NK-92 (cell line): Measurements from ENCODE around the gene NAA80.
"Not testable (repeated sequence)": the region's sequence is repeated elsewhere in the genome, so short reads cannot be mapped to it uniquely, and the experiment has no call there.

Experiments
- DNase-seq: peaks from one replicate; lab custom pipeline; 2025; ENCODE audit not compliant: unreplicated experiment; lab: John Stamatoyannopoulos, UW

The NAA80 gene

DNA sequence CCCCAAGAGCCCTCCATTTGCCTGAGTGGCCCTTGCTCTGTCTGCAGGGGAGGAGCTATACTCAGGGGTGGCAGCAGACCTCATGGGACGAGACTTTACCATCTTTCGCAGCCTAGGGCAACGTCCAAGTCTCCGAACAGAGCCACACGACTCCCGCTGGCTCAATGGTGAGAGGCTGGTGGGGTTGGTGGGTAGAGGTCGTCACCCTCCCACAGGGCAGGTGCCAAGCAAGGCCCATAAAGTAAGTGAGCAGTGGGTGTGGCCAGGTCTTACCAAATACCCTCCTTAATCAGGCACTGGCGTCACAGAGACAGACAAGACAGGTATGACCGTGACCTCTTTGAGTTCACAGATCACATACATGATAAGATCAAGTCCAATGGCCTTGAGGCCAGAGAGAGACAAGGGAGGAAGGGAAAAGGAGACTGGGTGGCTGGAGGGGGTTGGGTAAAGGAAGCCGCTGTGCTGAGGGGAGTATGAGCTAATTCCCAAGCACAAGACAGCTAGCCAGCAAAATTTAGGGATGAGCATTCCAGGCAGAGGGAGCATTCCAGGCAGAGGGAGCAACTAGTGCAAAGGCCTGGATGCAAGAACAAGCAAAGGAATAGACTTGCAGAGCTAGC, 27.8 kb downstream of the NAA80 start:
- DNase-seq: no peak

DNA sequence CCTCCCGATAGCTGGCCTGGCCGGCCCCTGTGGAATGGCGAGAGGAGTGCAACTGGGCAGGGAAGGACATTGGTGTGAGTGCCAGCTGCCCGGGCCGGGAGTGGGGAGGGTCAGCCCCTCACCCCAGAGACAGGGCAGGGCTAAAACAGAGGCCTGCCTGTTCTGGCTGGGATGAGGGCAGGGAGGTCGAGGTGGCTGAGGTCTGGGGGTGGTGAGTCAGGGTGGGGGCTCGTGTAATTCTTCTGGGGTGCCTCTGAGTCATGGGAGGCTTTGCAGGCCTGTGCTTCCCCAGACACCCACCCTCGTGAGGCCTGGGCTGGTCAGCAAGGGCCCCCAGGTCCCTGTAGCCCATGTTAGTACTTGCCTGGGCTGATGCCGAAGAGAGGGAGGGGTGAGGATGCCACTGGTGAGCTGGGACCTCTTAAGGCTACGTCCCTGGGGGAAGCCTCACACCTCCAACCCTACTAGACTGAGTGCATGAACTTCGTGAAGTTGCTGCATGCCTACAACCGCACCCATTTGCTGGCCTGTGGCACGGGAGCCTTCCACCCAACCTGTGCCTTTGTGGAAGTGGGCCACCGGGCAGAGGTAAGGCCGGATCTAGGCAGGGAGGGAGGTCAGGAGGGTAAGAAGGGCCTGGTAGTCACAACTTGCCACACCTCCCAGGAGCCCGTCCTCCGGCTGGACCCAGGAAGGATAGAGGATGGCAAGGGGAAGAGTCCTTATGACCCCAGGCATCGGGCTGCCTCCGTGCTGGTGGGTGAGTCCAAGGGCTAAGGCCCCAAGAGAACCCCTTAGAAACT, 28.6 kb downstream of the NAA80 start:
- DNase-seq: no peak

DNA sequence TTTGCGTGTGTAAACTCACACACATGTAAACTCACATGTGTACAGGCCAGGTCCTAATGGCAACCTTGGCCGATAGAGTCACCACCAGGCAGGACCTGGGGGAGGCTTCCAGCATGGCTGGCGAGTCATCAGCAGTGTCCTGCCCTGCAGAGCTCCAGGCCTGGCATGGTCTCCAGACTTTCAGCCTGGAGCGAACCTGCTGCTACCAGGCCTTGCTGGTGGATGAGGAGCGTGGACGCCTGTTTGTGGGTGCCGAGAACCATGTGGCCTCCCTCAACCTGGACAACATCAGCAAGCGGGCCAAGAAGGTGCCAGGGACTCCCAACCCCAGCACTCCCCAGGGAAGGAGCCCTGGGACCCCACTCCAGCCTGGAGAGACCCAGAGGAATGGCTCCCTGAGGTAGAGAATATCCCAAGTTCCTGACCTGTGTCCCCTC, 29.2 kb downstream of the NAA80 start:
- no peak for DNase-seq

DNA sequence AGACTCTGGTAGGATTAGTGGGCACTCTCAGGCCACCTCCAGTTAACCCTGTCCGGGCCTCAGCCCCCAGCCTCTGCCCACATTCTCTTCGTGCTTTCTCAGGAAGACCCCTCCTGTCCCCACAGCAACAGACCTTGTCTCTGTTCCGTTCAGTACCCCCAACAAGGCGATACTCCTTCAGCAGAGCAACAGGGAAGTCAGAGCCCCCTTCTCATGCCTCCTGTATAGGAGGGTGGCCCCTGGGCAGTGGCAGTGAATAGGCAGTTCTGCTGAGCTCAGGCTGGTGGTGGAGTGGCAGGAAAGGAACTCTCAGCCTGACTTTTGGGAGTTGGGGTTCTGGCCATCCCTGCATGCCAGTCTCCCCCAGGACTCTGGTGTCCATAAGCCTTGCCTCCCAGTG, 29.7 kb downstream of the NAA80 start:
- DNase-seq: no peak

DNA sequence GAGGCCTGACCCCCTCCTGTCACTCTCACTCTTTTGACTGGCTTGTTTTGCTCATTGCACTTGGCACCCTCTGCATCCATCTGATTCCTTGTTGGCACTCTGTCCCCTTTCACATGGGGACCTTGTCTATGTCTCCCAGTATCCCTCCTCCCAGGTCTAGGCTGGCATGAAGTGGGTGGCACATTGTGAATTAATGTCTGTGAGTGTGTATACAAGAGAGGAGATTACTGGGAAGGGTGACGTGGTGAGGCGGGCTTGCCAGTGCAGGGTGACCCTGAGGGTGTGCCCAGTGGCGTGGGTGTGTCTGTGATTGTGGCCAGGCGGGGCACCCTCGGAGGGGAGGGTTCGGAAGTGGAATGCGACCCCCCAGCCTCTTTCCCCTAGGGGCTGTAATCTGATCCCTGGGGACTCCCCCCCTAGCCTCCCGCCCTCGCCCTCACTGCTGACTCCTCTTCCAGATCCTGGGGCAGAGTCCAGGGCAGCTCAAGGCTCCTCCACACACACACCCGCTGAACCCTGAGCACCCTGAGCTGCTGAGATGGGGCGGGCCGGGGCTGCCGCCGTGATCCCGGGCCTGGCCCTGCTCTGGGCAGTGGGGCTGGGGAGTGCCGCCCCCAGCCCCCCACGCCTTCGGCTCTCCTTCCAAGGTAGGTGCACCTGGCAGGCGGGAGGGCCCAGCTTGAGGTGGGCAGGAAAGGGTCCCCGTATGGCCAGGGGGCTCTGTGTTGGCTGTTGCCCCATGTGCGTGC, 30.3 kb downstream of the NAA80 start, which contains the start of gene SEMA3B:
Gene SEMA3B (plus strand): TSS at position 445 of the 749 bp plus-strand sequence. CDS start 94 bp downstream, at position 539.
- DNase-seq: no peak

DNA sequence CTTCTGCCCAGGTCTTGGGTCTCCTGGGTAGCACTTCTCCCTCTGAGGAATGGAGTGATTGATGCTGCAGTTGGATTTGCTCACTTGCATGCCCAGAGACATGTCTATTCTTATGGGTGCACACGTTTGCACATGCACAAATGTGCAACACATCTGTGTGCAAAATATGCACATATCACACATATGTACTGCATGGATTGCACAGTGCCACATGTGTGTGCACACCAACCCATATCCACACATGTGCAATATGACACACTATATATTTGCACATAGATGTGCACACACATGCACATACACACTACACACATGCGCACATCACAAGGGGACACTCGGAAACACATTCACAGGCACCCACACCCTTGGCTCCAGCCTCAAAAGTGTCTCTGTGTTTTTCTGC, 30.9 kb downstream of the NAA80 start:
- DNase-seq: no peak

DNA sequence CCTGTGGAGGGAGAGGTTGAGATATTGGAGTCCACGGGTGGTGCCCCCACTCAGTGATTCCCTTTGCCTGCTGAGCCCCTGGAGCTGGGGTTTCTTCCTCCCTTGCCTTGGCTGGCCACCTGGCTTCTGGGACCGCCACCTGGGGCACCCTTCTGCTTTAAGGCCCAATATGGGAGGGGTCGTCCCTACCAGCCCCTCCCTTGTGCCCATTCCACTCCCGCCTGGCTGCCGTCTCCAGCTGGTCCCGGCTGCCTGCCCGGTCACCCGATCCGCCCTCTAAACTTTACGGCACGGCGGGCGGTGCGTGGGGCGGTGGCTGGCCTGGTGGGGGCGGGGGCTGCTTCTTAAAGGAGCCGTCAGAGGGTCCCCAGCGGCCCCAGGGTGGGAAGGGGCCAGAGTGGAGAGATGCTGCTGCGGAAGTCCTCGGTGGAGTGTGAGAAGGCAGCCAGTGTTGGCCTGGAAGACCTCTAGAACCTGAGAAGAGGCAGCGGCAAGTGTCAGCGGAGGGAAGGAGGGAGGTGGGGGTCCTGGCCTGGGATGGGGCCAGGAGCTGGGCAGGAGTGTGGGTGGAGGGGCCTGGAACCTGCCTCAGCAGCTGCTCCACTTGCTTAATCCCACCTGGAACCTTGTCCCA, 31.8 kb downstream of the NAA80 start:
- DNase-seq: no peak

DNA sequence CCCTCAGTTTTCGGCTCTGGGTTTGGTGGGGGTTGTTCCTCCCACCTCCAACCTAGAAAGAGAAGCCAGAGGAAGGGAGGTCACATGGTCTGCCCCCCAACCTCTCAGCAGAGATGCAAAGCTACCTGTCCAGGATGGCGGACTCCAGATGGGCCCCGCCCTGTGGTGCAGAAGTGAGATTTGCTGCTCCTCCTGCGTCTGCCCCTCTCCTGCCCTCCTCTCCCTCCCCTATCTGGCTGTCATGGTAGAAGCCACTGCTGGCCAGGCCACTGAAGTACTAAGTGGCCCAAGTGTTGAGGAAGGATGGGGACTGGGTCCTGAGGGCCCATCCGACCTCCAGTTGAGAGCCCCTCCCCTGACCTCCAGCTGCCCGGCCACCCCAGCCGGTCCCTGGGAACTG, 32.4 kb downstream of the NAA80 start:
- DNase-seq: no peak

DNA sequence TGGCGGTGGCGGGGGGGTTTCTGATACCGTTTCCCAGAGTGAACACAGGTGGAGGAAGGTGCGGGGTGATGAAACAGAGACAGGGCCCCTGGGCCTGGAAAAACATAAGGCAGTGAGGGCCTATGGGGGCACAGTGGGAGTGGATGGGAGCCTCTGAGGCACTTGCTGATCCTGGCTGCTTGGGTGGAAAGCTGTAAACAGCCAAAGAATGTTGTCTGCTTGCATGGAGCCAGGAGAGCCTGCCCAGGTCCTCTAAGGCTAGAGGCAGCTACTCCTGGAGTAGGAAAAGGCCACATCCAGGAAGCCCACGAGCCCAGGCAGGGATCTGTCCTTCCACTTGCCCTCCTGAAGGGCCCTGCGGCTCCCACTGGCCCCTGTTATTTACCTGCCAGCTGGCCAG, 33.2 kb downstream of the NAA80 start:
- no peak for DNase-seq

DNA sequence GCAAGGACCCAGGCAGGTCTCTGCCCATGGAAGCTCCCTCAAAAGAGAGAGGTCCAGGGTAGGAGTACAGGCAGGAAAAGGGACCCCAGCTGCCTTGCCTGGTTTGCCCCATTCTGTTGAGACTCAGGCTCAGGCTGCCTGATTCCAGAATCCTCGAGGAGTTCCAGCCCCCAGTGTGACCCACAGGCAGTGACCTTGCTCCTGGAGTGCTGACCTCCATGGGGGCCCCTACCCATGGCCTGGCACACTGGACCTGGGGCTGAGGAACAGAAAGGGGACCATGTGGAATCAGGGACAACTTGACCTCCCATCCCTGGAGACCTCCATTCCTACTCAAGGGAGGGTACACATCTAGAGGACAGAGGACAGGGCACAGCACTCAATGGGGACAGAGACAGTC, 33.6 kb downstream of the NAA80 start:
- no peak for DNase-seq

DNA sequence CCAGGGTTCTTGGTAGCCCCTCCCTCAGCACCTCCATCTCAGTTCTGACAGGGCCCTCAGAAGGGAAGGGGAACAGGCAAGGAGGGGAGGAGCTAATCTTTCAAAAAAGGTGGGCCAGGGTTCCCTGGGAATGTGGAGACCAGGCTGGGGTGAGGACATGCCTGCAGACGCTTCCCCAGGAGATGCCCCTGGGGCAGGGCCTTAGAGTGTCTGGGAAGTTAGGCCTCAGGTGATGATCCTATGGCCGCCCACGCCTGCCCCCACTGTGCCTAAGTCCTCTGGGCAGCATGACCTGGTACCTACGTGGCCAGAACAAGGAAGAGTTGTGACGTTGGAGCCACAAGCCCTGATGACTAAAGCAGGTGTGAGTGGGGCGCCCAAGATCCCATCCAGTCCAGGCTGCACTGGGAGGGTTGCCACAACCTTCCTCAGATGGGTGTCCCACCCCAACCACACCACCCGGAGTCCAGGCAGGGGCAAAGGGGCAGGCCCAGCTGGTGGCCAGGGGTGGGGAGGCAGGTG, 34.2 kb downstream of the NAA80 start:
- no peak for DNase-seq

DNA sequence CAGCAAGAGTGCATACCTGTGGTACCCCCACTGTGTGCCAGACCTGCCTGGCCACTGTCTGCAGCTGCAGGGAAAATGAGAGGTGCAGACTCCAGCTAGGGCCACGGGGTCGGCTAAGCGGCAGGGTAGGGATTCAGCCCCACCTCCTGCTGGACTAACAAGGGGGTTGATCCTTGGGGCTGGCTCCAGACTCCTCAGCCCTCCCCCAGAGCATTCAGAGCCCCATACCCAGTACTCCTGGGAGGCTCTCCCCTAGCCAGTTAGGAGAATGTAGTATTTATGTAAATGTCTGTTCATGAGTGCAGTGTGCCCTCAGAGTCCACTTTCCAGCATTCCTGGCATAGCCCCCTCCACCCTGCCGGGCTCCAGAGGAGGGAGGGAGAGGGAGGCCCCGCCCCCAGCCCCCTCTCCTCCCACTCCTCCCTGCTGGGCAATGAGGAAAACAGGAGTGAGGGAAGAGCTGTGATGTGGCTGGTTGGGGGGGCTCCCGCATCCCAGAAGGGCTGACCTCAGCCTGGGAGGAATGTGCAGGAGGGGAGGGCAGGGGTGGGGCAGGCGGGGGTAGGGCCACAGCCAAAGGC, 34.7 kb downstream of the NAA80 start:
- DNase-seq: no peak

DNA sequence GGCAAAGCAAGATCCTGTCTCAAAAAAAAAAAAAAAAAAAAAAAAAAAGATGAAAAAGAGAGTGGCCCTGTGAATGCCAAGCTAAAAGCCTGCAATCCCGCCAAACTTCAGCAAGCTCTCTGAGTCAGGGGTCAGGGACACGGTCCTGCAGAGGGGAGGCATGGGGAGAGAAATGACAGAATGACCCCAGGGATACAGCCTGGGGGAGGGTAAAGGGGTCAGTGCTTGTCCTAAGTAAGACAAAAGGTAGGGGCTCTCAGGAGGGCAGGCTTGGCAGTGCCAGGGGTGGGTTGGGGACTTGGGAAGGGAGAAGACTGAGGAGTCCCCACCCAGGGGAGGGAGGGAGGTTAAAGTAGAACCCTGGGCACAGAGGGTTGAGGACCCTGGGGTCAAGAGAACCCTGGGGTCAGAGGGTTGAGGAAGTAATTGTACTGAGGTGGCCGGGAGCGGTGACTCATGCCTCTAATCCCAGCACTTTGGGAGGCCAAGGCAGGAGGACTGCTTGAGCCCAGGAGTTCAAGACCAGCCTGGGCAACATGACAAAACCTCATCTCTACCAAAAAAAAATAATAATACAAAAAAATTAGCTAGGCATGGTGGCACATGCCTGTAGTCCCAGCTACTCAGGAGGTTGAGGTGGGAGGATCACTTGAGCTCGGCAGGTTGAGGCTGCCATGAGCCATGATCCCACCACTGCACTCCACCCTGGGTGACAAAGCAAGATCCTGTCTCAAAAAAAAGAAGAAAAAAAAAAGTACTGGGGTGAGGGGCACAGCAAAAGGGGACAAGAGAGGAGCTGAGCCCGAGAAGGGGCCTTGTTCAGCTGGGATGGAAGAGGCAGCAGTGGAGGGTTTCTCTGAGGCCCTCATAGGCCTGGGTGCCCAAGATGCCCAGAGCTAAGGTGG, 35.5 kb downstream of the NAA80 start:
- no peak for DNase-seq

DNA sequence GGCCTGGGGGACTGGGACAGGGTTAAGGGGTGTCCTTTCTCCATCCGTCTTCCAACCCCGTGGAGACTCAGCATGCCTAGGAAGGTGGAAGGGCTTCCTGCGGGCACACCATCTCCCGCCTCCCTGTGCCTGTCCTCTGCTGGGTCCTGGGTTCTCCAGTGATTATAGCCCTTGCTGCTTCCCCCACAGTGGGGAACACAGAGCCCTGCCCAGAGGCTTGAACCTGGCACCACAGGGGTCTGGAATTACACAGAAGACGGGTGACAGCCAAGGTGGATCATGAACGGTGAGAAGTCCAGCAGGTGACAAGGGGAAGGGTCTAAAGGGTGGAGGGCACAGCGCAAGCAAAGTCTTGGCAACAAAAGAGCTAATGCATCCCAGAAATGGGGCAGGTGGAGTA, 36.4 kb downstream of the NAA80 start:
- DNase-seq: no peak

DNA sequence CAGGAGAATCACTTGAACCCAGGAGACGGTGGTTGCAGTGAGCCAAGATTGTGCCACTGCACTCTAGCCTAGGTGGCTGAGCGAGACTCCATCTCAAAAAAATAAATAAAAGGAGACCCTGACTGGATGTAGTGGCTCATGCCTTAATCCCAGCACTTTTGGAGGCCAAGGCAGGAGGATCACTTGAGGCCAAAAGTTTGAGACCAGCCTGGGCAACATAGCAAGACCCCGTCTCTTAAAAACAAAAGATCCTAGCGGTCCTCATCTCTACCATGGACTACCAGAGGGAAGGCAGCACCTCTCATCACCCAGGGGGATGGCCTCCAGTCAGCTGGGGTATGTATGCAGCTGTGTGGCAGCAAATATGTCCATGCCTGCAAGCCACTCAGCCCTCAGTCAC, 37.0 kb downstream of the NAA80 start:
- not testable (repeated sequence) for DNase-seq

DNA sequence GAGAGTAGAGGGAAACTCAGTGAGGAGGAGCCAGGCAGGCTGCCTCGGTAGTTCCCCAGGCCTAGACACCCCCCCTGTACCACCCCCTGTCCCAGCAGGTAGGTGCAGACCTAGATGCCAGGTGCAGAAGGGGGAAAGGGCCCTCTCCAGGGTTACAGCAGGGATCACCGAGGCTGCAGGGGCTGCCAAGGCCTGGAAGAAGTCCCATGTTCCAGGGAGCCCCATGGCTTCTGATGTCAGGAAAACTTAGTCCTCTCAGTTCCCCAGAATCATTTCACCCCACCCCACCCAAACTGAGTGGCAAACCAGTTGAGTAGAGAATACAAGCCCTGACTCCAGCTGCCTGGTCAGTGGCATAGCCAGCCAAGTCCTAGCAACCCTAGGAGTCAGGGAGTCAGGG, 37.7 kb downstream of the NAA80 start:
- no peak for DNase-seq

DNA sequence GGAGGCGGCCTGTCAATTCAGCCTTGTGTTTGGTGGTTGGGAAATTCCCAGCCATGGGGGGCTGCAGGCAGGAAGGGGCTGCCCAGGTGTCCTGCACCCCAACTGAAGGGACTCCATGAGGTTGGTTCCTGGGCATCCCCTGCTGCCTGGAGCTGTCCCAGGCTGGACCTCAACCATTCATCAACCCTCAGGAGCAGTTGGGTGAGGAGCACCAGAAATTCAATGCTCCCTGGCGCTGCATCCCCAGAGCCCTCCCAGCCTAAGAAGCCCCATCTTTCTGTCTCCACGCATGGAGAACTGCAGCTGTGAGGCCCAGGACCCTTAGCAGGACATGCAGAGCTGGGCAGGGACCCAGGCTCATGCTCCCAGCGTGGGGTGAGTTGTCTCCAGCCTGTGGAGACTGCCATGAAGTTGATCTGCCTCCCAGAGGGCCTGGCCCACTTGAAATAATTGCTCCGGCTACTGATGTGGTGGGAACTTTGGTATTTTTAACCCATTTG, 38.2 kb downstream of the NAA80 start:
- DNase-seq: no peak

DNA sequence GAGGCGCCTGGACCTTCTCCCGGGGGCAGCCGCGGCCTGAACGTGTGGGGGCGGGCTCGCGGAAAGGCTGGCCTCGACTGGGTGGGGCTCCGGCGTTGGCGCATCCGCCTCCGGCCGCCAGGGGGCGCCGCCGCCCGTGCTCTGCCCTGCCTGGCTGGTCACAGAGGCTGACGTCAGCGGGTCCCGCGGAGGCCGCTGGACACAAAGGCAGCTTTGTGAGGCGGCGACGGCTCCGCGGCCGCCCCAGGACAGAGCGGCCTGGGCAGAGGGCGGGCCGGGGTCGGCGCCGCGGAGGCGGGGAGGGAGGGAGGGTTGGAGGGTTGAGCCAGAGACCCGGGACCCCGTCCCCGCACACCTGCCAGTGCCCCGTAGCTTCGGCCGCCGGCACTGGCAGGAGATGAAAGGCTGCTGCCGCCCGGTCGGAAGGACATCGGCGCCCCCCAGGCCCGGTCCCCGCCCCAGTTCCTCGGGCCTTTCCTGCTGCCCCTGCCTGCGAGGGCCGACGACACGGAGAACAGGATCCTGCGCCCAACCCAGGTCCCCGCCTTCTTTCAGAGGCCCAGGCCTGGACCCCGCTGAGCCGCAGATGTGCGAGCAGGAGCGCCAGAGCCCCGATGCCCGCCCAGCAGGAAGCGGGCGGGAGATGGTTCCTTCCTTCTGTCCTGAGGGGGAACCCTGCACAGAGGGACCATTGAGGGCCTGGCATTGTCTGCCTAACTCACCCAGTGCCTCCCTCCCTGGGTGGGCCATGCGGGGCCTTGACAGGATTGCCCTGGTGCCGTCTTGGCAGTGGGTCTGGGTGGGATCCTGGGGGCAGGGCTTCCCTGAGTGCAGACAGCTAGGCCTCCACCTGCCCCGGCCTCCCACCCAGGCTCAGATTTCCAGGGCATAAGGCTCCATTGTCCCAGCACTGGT, 38.9 kb downstream of the NAA80 start:
- DNase-seq: no peak
